SK-N-SH (cell line): ENCODE measurements around the gene C2orf69. TPM values are rescaled to one million over a fixed set of nuclear protein-coding genes. Genes with fewer than 3 reads are reported as not detected.

ENCODE experiments used
- CTCF ChIA-PET: fragments of 300-600, 350-600 bp; formaldehyde crosslinking; extraction: SDS; loops from one replicate; lab custom pipeline; 2021; lab: Yijun Ruan, JAX
- POLR2A ChIA-PET: fragments of 350-600 bp; sonication (Branson Sonifier 250); formaldehyde crosslinking; extraction: SDS; loops from one replicate; lab custom pipeline; 2020; ENCODE audit warnings: antibody characterized with exemption, inconsistent platforms; lab: Yijun Ruan, JAX
- DNase-seq: peaks from one replicate; pipeline ENCODE4 v3.0.0; 2012
- H2AFZ ChIP-seq: fragments of 200-600 bp; sonication (generic); 2 replicates; pipeline ENCODE4 v1.8.1; 2016; ENCODE audit warnings: antibody characterized with exemption, mild to moderate bottlenecking, low read depth
- H3F3A ChIP-seq: fragments of 200-600 bp; sonication (generic); replicated peaks from 2 replicates; pipeline ENCODE3; 2016; ENCODE audit warnings: antibody characterized with exemption, mild to moderate bottlenecking; ENCODE audit not compliant: insufficient read depth
- H3K27ac ChIP-seq, 2 experiments: fragments of 200-500 bp in 1 of 2; fragments of 200-600 bp in 1 of 2; sonication (Bioruptor generic) in 1 of 2; sonication (generic), shearing (Covaris generic) in 1 of 2; 2 replicates each; pipeline versions ENCODE4 v1.5.1 to v1.6.1; 2014 to 2016; ENCODE audit warnings: low read depth in 2 of 2, inconsistent platforms in 1 of 2, low read length in 1 of 2, mild to moderate bottlenecking in 1 of 2, mixed read lengths in 1 of 2
- H3K27me3 ChIP-seq: fragments of 200-600 bp; sonication (generic), shearing (Covaris generic); 2 replicates; pipeline ENCODE4 v1.6.1; 2016; ENCODE audit warnings: mixed run types; ENCODE audit not compliant: insufficient read depth
- H3K36me3 ChIP-seq, 2 experiments: fragments of 200-500 bp in 1 of 2; fragments of 200-600 bp in 1 of 2; sonication (Bioruptor generic) in 1 of 2; sonication (generic) in 1 of 2; replicated peaks in 1 of 2; 2 replicates each; pipeline versions ENCODE3 to v1.5.1; 2014 to 2016; ENCODE audit warnings: low read length in 1 of 2, mild to moderate bottlenecking in 1 of 2; ENCODE audit not compliant: insufficient read depth in 2 of 2, control insufficient read depth in 1 of 2
- H3K4me1 ChIP-seq, 2 experiments: fragments of 200-500 bp in 1 of 2; fragments of 200-600 bp in 1 of 2; sonication (Bioruptor generic) in 1 of 2; sonication (generic), shearing (Covaris generic) in 1 of 2; 2 replicates each; pipeline versions ENCODE4 v1.5.1 to v1.6.1; 2014 to 2016; ENCODE audit warnings: low read depth in 1 of 2, low read length in 1 of 2, mixed run types in 1 of 2; ENCODE audit not compliant: insufficient read depth in 2 of 2, control insufficient read depth in 1 of 2
- H3K4me2 ChIP-seq: fragments of 200-600 bp; sonication (generic), shearing (Covaris generic); 2 replicates; pipeline ENCODE4 v1.6.1; 2017; ENCODE audit warnings: mixed run types
- H3K4me3 ChIP-seq, 2 experiments: fragments of 200-500 bp in 1 of 2; fragments of 200-600 bp in 1 of 2; sonication (Bioruptor generic) in 1 of 2; sonication (generic), shearing (Covaris generic) in 1 of 2; 2 replicates each; pipeline versions ENCODE4 v1.5.1 to v1.8.1; 2014 to 2016; ENCODE audit warnings: low read depth in 2 of 2, inconsistent platforms in 1 of 2, low read length in 1 of 2, mild to moderate bottlenecking in 1 of 2, mixed read lengths in 1 of 2, moderate library complexity in 1 of 2
- H3K79me2 ChIP-seq: fragments of 200-600 bp; sonication (generic); 2 replicates; pipeline ENCODE4 v1.8.1; 2017; ENCODE audit warnings: mild to moderate bottlenecking; ENCODE audit not compliant: insufficient read depth
- H3K9ac ChIP-seq: fragments of 200-600 bp; sonication (generic); 2 replicates; pipeline ENCODE4 v1.6.1; 2017; ENCODE audit warnings: mixed run types
- H3K9me2 ChIP-seq: fragments of 200-600 bp; sonication (generic); 2 replicates; pipeline ENCODE4 v1.6.1; 2017; ENCODE audit warnings: mixed run types
- H3K9me3 ChIP-seq: fragments of 200-600 bp; sonication (generic); 2 replicates; pipeline ENCODE4 v1.6.1; 2017; ENCODE audit warnings: mixed run types, mild to moderate bottlenecking, moderate library complexity
- H4K20me1 ChIP-seq: fragments of 200-600 bp; sonication (generic); 2 replicates; pipeline ENCODE4 v1.6.1; 2017; ENCODE audit warnings: mild to moderate bottlenecking, mixed run types; ENCODE audit not compliant: insufficient read depth
- CHD2 ChIP-seq: fragments of 150-350 bp; IDR thresholded peaks from 2 replicates; pipeline ENCODE4 v1.6.1; 2018; ENCODE audit warnings: low read length; ENCODE audit not compliant: partially characterized antibody
- ELF1 ChIP-seq: IDR thresholded peaks from 2 replicates; pipeline ENCODE4 v1.4.0; 2012
- EP300 ChIP-seq, 2 experiments: IDR thresholded peaks; 2 replicates each; pipeline versions ENCODE4 v1.4.0 to v1.6.1; 2012; ENCODE audit warnings: borderline replicate concordance in 1 of 2, low read depth in 1 of 2, low read length in 1 of 2
- EZH2phosphoT487 ChIP-seq: fragments of 200-600 bp; sonication (generic); IDR thresholded peaks from 2 replicates; pipeline ENCODE4 v1.6.1; 2017; ENCODE audit warnings: low read depth, mixed run types, mild to moderate bottlenecking, antibody characterized with exemption, moderate library complexity, borderline replicate concordance
- FOSL2 ChIP-seq: IDR thresholded peaks from 2 replicates; pipeline ENCODE4 v1.4.0; 2012; ENCODE audit warnings: low read depth, mild to moderate bottlenecking, moderate library complexity, borderline replicate concordance
- FOXM1 ChIP-seq: IDR thresholded peaks from 2 replicates; pipeline ENCODE4 v1.4.0; 2012; ENCODE audit warnings: low read depth, mild to moderate bottlenecking
- GABPA ChIP-seq: IDR thresholded peaks from 2 replicates; pipeline ENCODE4 v1.4.0; 2012; ENCODE audit warnings: low read depth, mild to moderate bottlenecking
- GATA2 ChIP-seq: sonication (generic); formaldehyde crosslinking; IDR thresholded peaks from 2 replicates; pipeline ENCODE4 v1.5.0; 2020; ENCODE audit warnings: mild to moderate bottlenecking, missing genetic modification reagents
- MAX ChIP-seq: IDR thresholded peaks from 2 replicates; pipeline ENCODE4 v1.4.0; 2012; ENCODE audit warnings: low read depth
- MXI1 ChIP-seq: IDR thresholded peaks from 2 replicates; pipeline ENCODE4 v1.6.1; 2012; ENCODE audit warnings: mild to moderate bottlenecking, low read depth, low read length, improper control_type of control experiment
- NFIC ChIP-seq: IDR thresholded peaks from 2 replicates; pipeline ENCODE4 v1.4.0; 2012; ENCODE audit warnings: borderline replicate concordance
- NRF1 ChIP-seq: IDR thresholded peaks from 2 replicates; pipeline ENCODE4 v1.6.1; 2012; ENCODE audit warnings: low read depth, mild to moderate bottlenecking, low read length
- POLR2AphosphoS5 ChIP-seq: IDR thresholded peaks from 2 replicates; pipeline ENCODE4 v1.6.1; 2012; ENCODE audit warnings: low read depth, low read length
- RFX5 ChIP-seq: IDR thresholded peaks from 2 replicates; pipeline ENCODE4 v1.6.1; 2012; ENCODE audit warnings: mild to moderate bottlenecking, improper control_type of control experiment, low read length
- RXRA ChIP-seq: IDR thresholded peaks from 2 replicates; pipeline ENCODE4 v1.4.0; 2012; ENCODE audit warnings: low read depth, mild to moderate bottlenecking, borderline replicate concordance
- SIN3A ChIP-seq: IDR thresholded peaks from 2 replicates; pipeline ENCODE4 v1.6.1; 2012; ENCODE audit warnings: low read depth, mild to moderate bottlenecking, low read length, moderate library complexity, borderline replicate concordance
- TEAD4 ChIP-seq: IDR thresholded peaks from 2 replicates; pipeline ENCODE4 v1.4.0; 2012; ENCODE audit warnings: mild to moderate bottlenecking, borderline replicate concordance; ENCODE audit not compliant: insufficient read depth
- USF1 ChIP-seq: IDR thresholded peaks from 2 replicates; pipeline ENCODE4 v1.4.0; 2012; ENCODE audit warnings: low read depth, borderline replicate concordance
- WGBS: methylation state at CpG from one replicate; pipeline ENCODE4 v1.1.6; 2017; ENCODE audit warnings: low lambda C conversion rate; 5-methylcytosine and 5-hydroxymethylcytosine counted together
- polyA plus RNA-seq, 3 experiments: library from polyadenylated mRNA; depleted of rRNA; stranded (reverse); fragments of >200 nt; gene quantifications; 2 replicates each; pipeline ENCODE4 v1.2.3, GENCODE V29; 2012

Gene C2orf69
- polyA plus RNA-seq, 1 of the 3 experiments (the other 2 are of a cell fraction), result 1.8 TPM

GRCh38 chr2:199922856-199923255 lies 11.8 kb downstream of the C2orf69 start:
- TF ChIP-seq EZH2phosphoT487, result no peak
- peak; percentile 89 for TF ChIP-seq MXI1
- no peak for TF ChIP-seq ELF1
- Histone ChIP-seq H3K4me2 (0 out of 2 replicates have a peak overlapping the region, but pooled peaks have one; percentile 10), H3K9me2 (no peaks in the 10 kb centered on the region), H3K9ac (no peak overlapping the region), H3F3A (peaks cover 10% of the 10 kb centered on the region), H3K9me3 (no peaks in the 10 kb centered on the region), H2AFZ (no peak overlapping the region), H3K4me1 (peaks cover 7 to 16% of the 10 kb centered on the region in 2 experiments; a peak in 3 of 4 replicates), H4K20me1 (no peaks in the 10 kb centered on the region), H3K27me3 (no peaks in the 10 kb centered on the region), H3K36me3 (peaks cover 16 to 42% of the 10 kb centered on the region in 2 experiments), H3K27ac (peak overlapping the region in 1 of 2 experiments; percentile 70; a peak in 2 of 4 replicates), H3K4me3 (no peak overlapping the region), H3K79me2 (peaks cover 93% of the 10 kb centered on the region)
- CTCF ChIA-PET, result interaction anchor here (1.0 to 1.1 kb wide), 2 partner anchors 11 to 441 kb away, joined by 3 read pairs; partner anchors contain the start of gene C2orf69
- DNase-seq, result peak; percentile 48
- POLR2A ChIA-PET, result no interaction called here
- 48% methylated on average over 5 of the region's 5 CpGs for WGBS

GRCh38 chr2:199923924-199924323 lies 12.8 kb downstream of the C2orf69 start:
- H3K27ac ChIP-seq, result no peak overlapping the region

More at GRCh38 chr2:199923924-199924323, 12.8 kb downstream of the C2orf69 start:
- no peaks in the 10 kb centered on the region for H4K20me1 ChIP-seq
- H3F3A ChIP-seq, result peaks cover 18% of the 10 kb centered on the region
- no peak overlapping the region for H3K4me3 ChIP-seq
- TF ChIP-seq NFIC (no peak), MAX (no peak), EP300 (IDR thresholded peaks at IDR 0.05; ENCODE audit: borderline replicate concordance in 1 of 2, low read depth in 1 of 2, low read length in 1 of 2) (no peak), CHD2 (no peak), GATA2 (CRISPR knock-in tag) (no peak), POLR2AphosphoS5 (no peak), TEAD4 (no peak), USF1 (no peak), FOXM1 (no peak), MXI1 (no peak), RXRA (no peak), FOSL2 (no peak), NRF1 (no peak), GABPA (no peak), RFX5 (no peak), SIN3A (no peak)
- no peak overlapping the region for H2AFZ ChIP-seq
- peaks cover 25 to 45% of the 10 kb centered on the region in 2 experiments for H3K36me3 ChIP-seq
- peaks cover 7 to 16% of the 10 kb centered on the region in 2 experiments; a peak in 3 of 4 replicates for H3K4me1 ChIP-seq
- H3K9me3 ChIP-seq, result no peaks in the 10 kb centered on the region
- H3K27me3 ChIP-seq, result no peaks in the 10 kb centered on the region
- H3K9ac ChIP-seq, result no peak overlapping the region
- no peak overlapping the region for H3K4me2 ChIP-seq
- POLR2A ChIA-PET, result no interaction called here
- no peaks in the 10 kb centered on the region for H3K9me2 ChIP-seq
- WGBS, result 90% methylated on average over 2 of the region's 2 CpGs
- H3K79me2 ChIP-seq, result peaks cover 93% of the 10 kb centered on the region
- DNase-seq, result no peak
- CTCF ChIA-PET, result no interaction called here
